ENCODE data around the gene TTLL8. TPM values are rescaled to one million over a fixed set of nuclear protein-coding genes. Genes with fewer than 3 reads are reported as not detected.

The TTLL8 gene
- not detected for total RNA-seq
- long read RNA-seq, result 0 reads

GRCh38 chr22:50058061-50058905, at the start of gene TTLL8:
Gene TTLL8, minus strand, starts transcription at chr22:50058298.
- DNase-seq, result no peak
- Histone ChIP-seq H3K9me3 (replicated peaks) (peaks cover 7% of the 10 kb centered on the region), H3K27me3 (ENCODE audit: low read depth) (peaks cover 62% of the 10 kb centered on the region), H3K4me3 (peak within 1 kb of the TSS; percentile 51), H3K27ac (replicated peaks) (no peak within 1 kb of the TSS), H3K36me3 (no peaks in the 10 kb centered on the region), H3K4me1 (peaks cover 17% of the 10 kb centered on the region)
- TF ChIP-seq CTCF (IDR thresholded peaks at IDR 0.05; ENCODE audit: borderline replicate concordance), result no peak
- intact Hi-C loops (cut with micrococcal nuclease), result no loop called here

- H3K27ac ChIP-seq (replicated peaks), result no peak overlapping the region
- TF ChIP-seq CTCF (IDR thresholded peaks at IDR 0.05; ENCODE audit: borderline replicate concordance), result no peak
- intact Hi-C loops (cut with micrococcal nuclease), result no loop called here
- no peaks in the 10 kb centered on the region for H3K4me1 ChIP-seq
- H3K4me3 ChIP-seq, result no peak overlapping the region
- no peaks in the 10 kb centered on the region for H3K9me3 ChIP-seq (replicated peaks)
- no peaks in the 10 kb centered on the region for H3K36me3 ChIP-seq
- peaks cover 42% of the 10 kb centered on the region for H3K27me3 ChIP-seq (ENCODE audit: low read depth)
- DNase-seq, result no peak
Observed at GRCh38 chr22:50107529-50107928, 49.4 kb upstream of the TTLL8 start.

- intact Hi-C loops (cut with micrococcal nuclease), result no loop called here
Observed at GRCh38 chr22:50105208-50106100, 47.4 kb upstream of the TTLL8 start.

GRCh38 chr22:50104141-50104544, 46.0 kb upstream of the TTLL8 start:
- no peak for TF ChIP-seq CTCF (IDR thresholded peaks at IDR 0.05; ENCODE audit: borderline replicate concordance)
- DNase-seq, result no peak
- intact Hi-C loops (cut with micrococcal nuclease), result no loop called here

More at GRCh38 chr22:50105208-50106100, 47.4 kb upstream of the TTLL8 start:
- Histone ChIP-seq H3K4me3 (no peak overlapping the region), H3K27me3 (ENCODE audit: low read depth) (peaks cover 53% of the 10 kb centered on the region), H3K9me3 (replicated peaks) (no peaks in the 10 kb centered on the region), H3K4me1 (no peaks in the 10 kb centered on the region), H3K36me3 (no peaks in the 10 kb centered on the region), H3K27ac (replicated peaks) (no peak overlapping the region)
- DNase-seq, result no peak
- no peak for TF ChIP-seq CTCF (IDR thresholded peaks at IDR 0.05; ENCODE audit: borderline replicate concordance)

GRCh38 chr22:50102946-50103345, 44.8 kb upstream of the TTLL8 start:
- no peak for TF ChIP-seq CTCF (IDR thresholded peaks at IDR 0.05; ENCODE audit: borderline replicate concordance)
- intact Hi-C loops (cut with micrococcal nuclease), result no loop called here
- DNase-seq, result no peak

More at GRCh38 chr22:50104141-50104544, 46.0 kb upstream of the TTLL8 start:
- H3K9me3 ChIP-seq (replicated peaks), result no peaks in the 10 kb centered on the region
- H3K27ac ChIP-seq (replicated peaks), result no peak overlapping the region
- H3K4me3 ChIP-seq, result no peak overlapping the region
- H3K36me3 ChIP-seq, result no peaks in the 10 kb centered on the region
- no peaks in the 10 kb centered on the region for H3K4me1 ChIP-seq
- H3K27me3 ChIP-seq (ENCODE audit: low read depth), result peaks cover 53% of the 10 kb centered on the region

More at GRCh38 chr22:50102946-50103345, 44.8 kb upstream of the TTLL8 start:
- Histone ChIP-seq H3K36me3 (no peaks in the 10 kb centered on the region), H3K27me3 (ENCODE audit: low read depth) (peaks cover 57% of the 10 kb centered on the region), H3K27ac (replicated peaks) (no peak overlapping the region), H3K4me1 (no peaks in the 10 kb centered on the region), H3K9me3 (replicated peaks) (no peaks in the 10 kb centered on the region), H3K4me3 (no peak overlapping the region)

Data from left ventricle myocardium inferior (tissue), 1 donor.